CD4-positive, alpha-beta memory T cell (primary cell): ENCODE results near the gene PTGES3. TPM values are rescaled to one million over a fixed set of nuclear protein-coding genes. Genes with fewer than 3 reads are reported as not detected.
"Not testable (repeated sequence)": the region's sequence is repeated elsewhere in the genome, so short reads cannot be mapped to it uniquely, and the experiment has no call there.

Source experiments
- CTCF ChIA-PET: fragments of 350-600 bp; sonication (Branson Sonifier 250); formaldehyde crosslinking; loops from one replicate; lab custom pipeline; 2021; ENCODE audit warnings: inconsistent platforms; ENCODE audit not compliant: partially characterized antibody; lab: Charles Lee
- POLR2A ChIA-PET: fragments of 350-600 bp; sonication (Branson Sonifier 250); formaldehyde crosslinking; loops from one replicate; lab custom pipeline; 2021; ENCODE audit not compliant: partially characterized antibody; lab: Charles Lee
- DNase-seq, 5 donors: peaks; one replicate each; pipeline versions ENCODE4 v3.0.0 to v3.0.0-alpha.2; 2020 to 2022; ENCODE audit warnings: mixed read lengths in 1 of 5
- H3K27ac ChIP-seq: one replicate; pipeline ENCODE4 v1.7.0; 2013; ENCODE audit warnings: low read depth, low read length
- H3K27me3 ChIP-seq: 2 replicates; pipeline ENCODE4 v1.7.0; 2013; ENCODE audit warnings: mild to moderate bottlenecking, low read length, moderate library complexity; ENCODE audit not compliant: insufficient read depth
- H3K36me3 ChIP-seq: 2 replicates; pipeline ENCODE4 v1.7.0; 2013; ENCODE audit warnings: mild to moderate bottlenecking, low read length, moderate library complexity; ENCODE audit not compliant: insufficient read depth
- H3K4me1 ChIP-seq: 2 replicates; pipeline ENCODE4 v1.7.0; 2013; ENCODE audit warnings: mild to moderate bottlenecking, low read length, moderate library complexity; ENCODE audit not compliant: insufficient read depth
- H3K4me3 ChIP-seq, 2 donors: one replicate each; pipeline ENCODE4 v1.7.0; 2013; ENCODE audit warnings: low read length in 2 of 2, mild to moderate bottlenecking in 1 of 2
- H3K9me3 ChIP-seq, 2 donors: one replicate each; pipeline ENCODE4 v1.7.0; 2013; ENCODE audit warnings: low read length in 2 of 2, control low read depth in 1 of 2; ENCODE audit not compliant: control insufficient read depth in 1 of 2
- H3K27ac Mint-ChIP-seq, 7 donors: one replicate each; pipeline ENCODE4 v1.8.0; 2020 to 2021; ENCODE audit warnings: mixed read lengths in 7 of 7, mild to moderate bottlenecking in 6 of 7, inconsistent platforms in 3 of 7, moderate library complexity in 3 of 7
- H3K27me3 Mint-ChIP-seq, 2 donors: one replicate each; pipeline ENCODE4 v1.8.0; 2020 to 2021; ENCODE audit warnings: mixed read lengths in 2 of 2
- H3K36me3 Mint-ChIP-seq, 2 donors: one replicate each; pipeline ENCODE4 v1.8.0; 2020 to 2021; ENCODE audit warnings: mixed read lengths in 2 of 2, inconsistent platforms in 1 of 2, mild to moderate bottlenecking in 1 of 2
- H3K4me1 Mint-ChIP-seq, 4 donors: one replicate each; pipeline ENCODE4 v1.8.0; 2020 to 2021; ENCODE audit warnings: mixed read lengths in 4 of 4, mild to moderate bottlenecking in 1 of 4
- H3K4me3 Mint-ChIP-seq, 8 donors: one replicate each; pipeline ENCODE4 v1.8.0; 2020 to 2021; ENCODE audit warnings: mixed read lengths in 8 of 8, mild to moderate bottlenecking in 7 of 8, moderate library complexity in 6 of 8, inconsistent platforms in 3 of 8
- H3K9me3 Mint-ChIP-seq, 8 donors: one replicate each; pipeline ENCODE4 v1.8.0; 2020 to 2021; ENCODE audit warnings: mixed read lengths in 8 of 8, mild to moderate bottlenecking in 5 of 8, inconsistent platforms in 3 of 8, moderate library complexity in 1 of 8
- intact Hi-C: fragments of 100-400 bp; cut with micrococcal nuclease; formaldehyde crosslinking; loops from one replicate; pipeline ENCODE4 v1.15.1; 2023
- polyA plus RNA-seq, 2 donors: library from polyadenylated mRNA; unstranded; fragments of 300-500 nt; fragmentation: Illumina TruSeq; gene quantifications; one replicate each; pipeline ENCODE4 v1.2.3, GENCODE V29; 2021
- total RNA-seq, 2 experiments: library from RNA; stranded (reverse); gene quantifications; one replicate each; pipeline ENCODE4 v1.2.3, GENCODE V29; 2021

The PTGES3 gene
- total and polyA plus RNA-seq, 4 experiments from 2014 or later: 191 to 353 (median 228) TPM

DNA sequence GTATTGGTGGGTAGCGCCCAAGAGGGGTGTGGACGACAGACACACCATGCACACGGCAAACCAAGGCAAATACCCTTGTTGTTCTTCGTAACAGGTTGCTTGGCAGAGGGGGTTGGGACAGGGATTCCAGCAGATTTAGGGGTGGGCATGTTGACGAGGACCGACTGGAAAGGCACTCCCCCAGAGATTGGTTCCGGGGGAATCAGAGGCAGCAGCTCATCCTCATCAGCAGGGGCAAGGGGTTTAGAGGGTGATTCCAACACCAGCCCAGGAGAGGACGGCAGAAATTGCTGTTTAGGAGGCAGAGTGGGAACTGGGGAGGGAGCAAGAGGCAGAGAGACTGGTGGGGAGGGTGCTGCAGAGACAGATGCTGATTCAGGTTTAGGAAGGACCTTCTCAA, 27.7 kb upstream of the PTGES3 start:
- Histone ChIP-seq H3K9me3 (no peaks in the 10 kb centered on the region), H3K27me3 (no peaks in the 10 kb centered on the region), H3K36me3 (peaks cover 76% of the 10 kb centered on the region), H3K27ac (no peak overlapping the region), H3K4me1 (peaks cover 42% of the 10 kb centered on the region), H3K4me3 (no peak overlapping the region)
- no peak for DNase-seq
- intact Hi-C loops: no loop called here
- Mint-ChIP-seq H3K36me3 (peaks cover 65 to 80% of the 10 kb centered on the region in 2 donors), H3K27ac (peak overlapping the region in 5 of 7 donors; percentile 40 to 78 (median 43)), H3K4me1 (peaks cover 29 to 41% (median 34%) of the 10 kb centered on the region in 4 donors), H3K4me3 (no peak overlapping the region), H3K27me3 (no peaks in the 10 kb centered on the region), H3K9me3 (peaks cover 0 to 2% (median 0%) of the 10 kb centered on the region in 8 donors)
- CTCF ChIA-PET: no interaction called here
- POLR2A ChIA-PET: interaction anchor here (2.3 to 13.9 kb wide), 2 partner anchors 10 to 29 kb away, joined by 8 to 247 read pairs; partner anchors contain the start of genes NACA and PTGES3

DNA sequence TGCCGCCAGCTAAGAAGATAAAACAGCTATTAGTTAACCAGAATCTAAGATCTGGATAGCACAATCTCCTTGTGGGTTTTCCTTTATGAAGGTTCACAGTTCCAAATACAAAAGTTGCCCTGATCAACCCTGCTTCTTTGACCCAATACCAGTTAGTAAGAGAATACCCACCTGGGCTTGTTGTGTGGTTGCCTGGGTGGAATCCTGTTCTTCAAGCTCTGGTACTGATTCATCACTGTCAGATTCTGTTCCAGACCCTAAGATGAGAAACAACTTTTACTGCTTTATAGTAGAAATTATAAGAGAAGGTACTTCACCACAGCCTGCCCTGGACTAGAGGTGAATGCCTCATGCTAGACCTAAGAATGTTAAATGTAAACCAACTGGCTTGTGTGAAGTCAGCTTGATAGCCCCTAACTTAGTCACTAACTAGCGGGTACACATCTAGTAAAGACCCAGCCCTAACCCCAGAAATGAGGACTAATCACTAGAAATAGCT, 26.4 kb upstream of the PTGES3 start:
- Mint-ChIP-seq H3K36me3 (peaks cover 56 to 67% of the 10 kb centered on the region in 2 donors), H3K27ac (peak overlapping the region in 1 of 7 donors; percentile 30), H3K27me3 (no peaks in the 10 kb centered on the region), H3K9me3 (no peaks in the 10 kb centered on the region), H3K4me1 (peaks cover 17 to 28% (median 22%) of the 10 kb centered on the region in 4 donors), H3K4me3 (no peak overlapping the region)
- intact Hi-C loops: no loop called here
- no peak overlapping the region for H3K4me3 ChIP-seq
- POLR2A ChIA-PET: interaction anchor here (1.2 to 1.4 kb wide), 2 partner anchors 11 to 25 kb away, joined by 5 to 6 read pairs; partner anchors contain the start of gene NACA
- no peak for DNase-seq
- H3K36me3 ChIP-seq: peaks cover 63% of the 10 kb centered on the region
- H3K4me1 ChIP-seq: peaks cover 29% of the 10 kb centered on the region
- no peak overlapping the region for H3K27ac ChIP-seq
- H3K27me3 ChIP-seq: no peaks in the 10 kb centered on the region
- H3K9me3 ChIP-seq: no peaks in the 10 kb centered on the region
- CTCF ChIA-PET: interaction anchor here (1.2 kb wide), 1 partner anchor 14 kb away, joined by 5 read pairs; no protein-coding TSS in a partner anchor

DNA sequence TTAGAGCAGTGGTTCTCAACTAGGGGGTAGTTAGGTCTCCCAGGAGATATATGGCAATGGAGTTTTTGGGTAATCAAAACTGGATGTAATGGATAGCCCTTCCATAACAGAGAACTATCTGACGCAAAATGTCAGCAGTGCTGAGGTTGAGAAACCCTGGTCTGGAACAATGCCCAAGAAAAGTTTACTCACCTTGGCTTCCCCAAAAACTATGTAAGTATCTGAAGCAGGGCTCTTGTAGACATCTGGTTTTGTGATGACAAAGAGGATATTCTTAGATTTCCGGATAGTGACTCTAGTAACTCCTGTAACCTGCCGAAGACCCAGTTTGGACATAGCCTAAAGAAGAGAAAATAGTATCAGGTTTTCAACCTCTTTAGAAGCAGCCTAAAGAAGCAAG, 25.3 kb upstream of the PTGES3 start:
- no peak for DNase-seq
- Mint-ChIP-seq H3K4me3 (no peak overlapping the region), H3K4me1 (peaks cover 9 to 18% (median 13%) of the 10 kb centered on the region in 4 donors), H3K27me3 (no peaks in the 10 kb centered on the region), H3K36me3 (peaks cover 47 to 58% of the 10 kb centered on the region in 2 donors), H3K27ac (peak overlapping the region in 1 of 7 donors; percentile 30), H3K9me3 (no peaks in the 10 kb centered on the region)
- intact Hi-C loops: no loop called here
- Histone ChIP-seq H3K27ac (no peak overlapping the region), H3K9me3 (no peaks in the 10 kb centered on the region), H3K27me3 (no peaks in the 10 kb centered on the region), H3K36me3 (peaks cover 54% of the 10 kb centered on the region), H3K4me1 (peaks cover 17% of the 10 kb centered on the region), H3K4me3 (no peak overlapping the region)
- CTCF ChIA-PET: interaction anchor here (0.5 kb wide), 1 partner anchor 28 kb away, joined by 3 read pairs; no protein-coding TSS in a partner anchor
- POLR2A ChIA-PET: interaction anchor here (0.8 kb wide), 1 partner anchor 25 kb away, joined by 3 read pairs; the partner anchor contains the start of gene PTGES3

DNA sequence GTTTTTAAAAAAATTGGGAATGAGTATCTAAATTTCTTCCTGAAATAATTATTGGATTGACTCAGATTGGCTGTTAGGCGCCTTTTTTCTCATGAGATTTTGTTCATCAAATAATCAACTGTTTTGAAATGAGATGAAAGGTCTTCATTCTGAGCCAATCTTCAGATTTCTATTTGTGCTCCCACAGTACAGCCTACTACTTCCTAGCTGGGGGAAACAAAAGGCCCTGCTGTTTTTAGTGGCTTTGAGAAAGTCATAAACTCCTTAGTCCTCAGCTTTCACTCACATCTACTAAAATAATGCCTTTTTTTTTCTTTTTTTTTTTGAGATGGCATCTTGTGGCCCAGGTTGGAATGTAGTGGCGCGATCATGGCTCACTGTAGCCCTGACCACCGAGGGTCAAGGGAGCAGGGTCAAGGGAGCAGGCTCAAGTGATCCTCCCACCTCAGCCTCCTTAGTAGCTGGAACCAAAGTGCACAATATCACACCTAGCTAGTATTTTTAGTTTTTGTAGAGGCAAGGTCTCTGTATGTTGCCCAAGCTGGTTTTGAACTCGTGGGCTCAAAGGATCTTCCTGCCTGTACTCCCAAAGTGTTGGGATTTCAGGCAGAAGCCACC, 21.8 kb upstream of the PTGES3 start:
- no peak overlapping the region for H3K4me3 ChIP-seq
- Mint-ChIP-seq H3K4me3 (no peak overlapping the region), H3K27me3 (no peaks in the 10 kb centered on the region), H3K27ac (peak overlapping the region in 1 of 7 donors; percentile 48), H3K36me3 (peaks cover 34 to 37% of the 10 kb centered on the region in 2 donors), H3K9me3 (no peaks in the 10 kb centered on the region), H3K4me1 (peaks cover 0 to 2% (median under 1%) of the 10 kb centered on the region in 4 donors)
- no peak overlapping the region for H3K27ac ChIP-seq
- H3K27me3 ChIP-seq: no peaks in the 10 kb centered on the region
- DNase-seq: no peak
- ChIA-PET CTCF (interaction anchor here (0.7 kb wide), 2 partner anchors 296 to 413 kb away, joined by 3 read pairs; no protein-coding TSS in a partner anchor), POLR2A (interaction anchor here (0.6 to 1.6 kb wide), 5 partner anchors 14 to 564 kb away, joined by 3 to 9 read pairs (median 6); no protein-coding TSS in a partner anchor)
- no peaks in the 10 kb centered on the region for H3K9me3 ChIP-seq
- intact Hi-C loops: no loop called here
- H3K36me3 ChIP-seq: peaks cover 34% of the 10 kb centered on the region
- H3K4me1 ChIP-seq: no peaks in the 10 kb centered on the region

DNA sequence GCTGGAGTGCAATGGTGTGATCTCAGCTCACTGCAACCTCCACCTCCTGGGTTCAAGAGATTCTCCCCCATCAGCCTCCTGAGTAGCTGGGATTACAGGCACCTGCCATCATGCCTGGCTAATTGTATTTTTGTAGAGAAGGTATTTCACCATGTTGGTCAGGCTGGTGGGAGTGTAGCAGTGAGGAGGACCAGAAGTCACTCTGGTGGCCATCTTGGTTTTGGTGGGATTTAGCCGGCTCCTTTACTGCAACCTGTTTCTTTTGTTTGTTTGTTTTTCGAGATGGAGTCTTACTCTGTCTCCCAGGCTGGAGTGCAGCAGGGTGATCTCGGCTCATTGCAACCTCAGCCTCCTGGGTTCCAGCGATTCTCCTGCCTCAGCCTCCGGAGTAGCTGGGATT, 16.4 kb upstream of the PTGES3 start:
- H3K36me3 ChIP-seq, H3K9me3 Mint-ChIP-seq, intact Hi-C loops, H3K4me1 Mint-ChIP-seq, H3K9me3 ChIP-seq, H3K4me3 ChIP-seq, H3K27ac ChIP-seq, DNase-seq, H3K27ac Mint-ChIP-seq, H3K36me3 Mint-ChIP-seq, H3K4me1 ChIP-seq, CTCF ChIA-PET, H3K4me3 Mint-ChIP-seq, H3K27me3 Mint-ChIP-seq, H3K27me3 ChIP-seq: not testable (repeated sequence)
- POLR2A ChIA-PET: interaction anchor here (0.7 kb wide), 1 partner anchor 341 kb away, joined by 3 read pairs; no protein-coding TSS in a partner anchor

DNA sequence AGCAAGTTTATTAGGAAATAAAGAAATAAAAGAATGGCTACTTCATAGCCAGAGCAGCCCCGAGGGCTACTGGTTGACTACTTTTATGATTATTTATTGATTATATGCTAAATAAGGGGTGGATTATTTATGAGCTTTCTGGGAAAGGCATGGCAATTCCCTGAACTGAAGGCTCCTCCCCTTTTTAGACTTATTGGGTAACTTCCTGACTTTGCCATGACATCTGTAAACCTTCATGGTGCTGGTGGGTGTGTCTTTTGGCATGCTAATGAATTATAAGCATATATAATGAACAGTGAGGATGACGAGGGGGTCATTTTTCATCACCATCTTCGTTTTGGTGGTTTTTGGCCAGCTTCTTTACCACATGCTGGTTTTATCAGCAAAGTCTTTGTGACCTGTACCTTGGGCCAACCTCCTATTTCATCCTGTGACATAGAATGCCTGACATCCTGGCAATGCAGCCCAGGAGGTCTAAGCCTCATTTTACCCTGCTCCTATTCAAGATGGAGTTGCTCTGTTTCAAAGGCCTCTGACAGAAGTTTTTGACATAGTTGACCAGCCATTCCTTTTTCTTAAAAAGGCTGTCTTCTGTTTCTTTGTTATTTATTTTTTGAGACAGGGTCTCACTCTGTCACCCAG, 11.1 kb upstream of the PTGES3 start:
- ChIA-PET CTCF (interaction anchor here (1.2 kb wide), 1 partner anchor 24 kb away, joined by 3 read pairs; no protein-coding TSS in a partner anchor), POLR2A (no interaction called here)
- H3K27ac Mint-ChIP-seq: no peak overlapping the region
- no peaks in the 10 kb centered on the region for H3K9me3 Mint-ChIP-seq
- H3K4me3 Mint-ChIP-seq: no peak overlapping the region
- no peak overlapping the region for H3K4me3 ChIP-seq
- H3K4me1 Mint-ChIP-seq: peaks cover 0 to 1% (median 0%) of the 10 kb centered on the region in 4 donors
- H3K27ac ChIP-seq: no peak overlapping the region
- no peaks in the 10 kb centered on the region for H3K9me3 ChIP-seq
- H3K36me3 Mint-ChIP-seq: no peaks in the 10 kb centered on the region
- no peaks in the 10 kb centered on the region for H3K27me3 Mint-ChIP-seq
- intact Hi-C loops: no loop called here
- H3K27me3 ChIP-seq: no peaks in the 10 kb centered on the region
- H3K36me3 ChIP-seq: no peaks in the 10 kb centered on the region
- no peaks in the 10 kb centered on the region for H3K4me1 ChIP-seq
- DNase-seq: no peak
